NOMO-1 (cell line): ENCODE measurements around the gene ENC1.

ENCODE experiments used
- DNase-seq, 2 experiments: peaks; one replicate each; lab custom pipeline; 2025; ENCODE audit not compliant: unreplicated experiment in 2 of 2; lab: John Stamatoyannopoulos, UW

Gene ENC1

DNA sequence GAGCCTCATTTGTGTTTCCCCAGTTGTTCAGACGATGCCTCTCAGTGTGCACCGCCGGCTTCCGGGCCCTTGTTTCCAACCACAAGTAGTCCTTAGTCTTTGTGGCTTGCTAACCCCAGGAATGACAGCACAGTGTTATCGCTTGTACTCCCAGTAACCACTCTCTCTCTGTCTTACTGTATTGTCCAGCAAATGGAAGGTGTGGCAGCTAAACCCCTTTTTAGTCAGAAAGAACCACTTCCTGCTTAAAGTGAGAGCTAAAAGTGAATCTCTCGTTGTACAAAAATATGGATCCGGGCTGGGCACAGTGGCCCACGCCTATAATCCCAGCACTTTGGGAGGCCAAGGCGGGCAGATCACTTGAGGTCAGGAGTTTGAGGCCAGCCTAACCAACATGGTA lies 61.3 kb downstream of the ENC1 start:
- DNase-seq, result no peak

DNA sequence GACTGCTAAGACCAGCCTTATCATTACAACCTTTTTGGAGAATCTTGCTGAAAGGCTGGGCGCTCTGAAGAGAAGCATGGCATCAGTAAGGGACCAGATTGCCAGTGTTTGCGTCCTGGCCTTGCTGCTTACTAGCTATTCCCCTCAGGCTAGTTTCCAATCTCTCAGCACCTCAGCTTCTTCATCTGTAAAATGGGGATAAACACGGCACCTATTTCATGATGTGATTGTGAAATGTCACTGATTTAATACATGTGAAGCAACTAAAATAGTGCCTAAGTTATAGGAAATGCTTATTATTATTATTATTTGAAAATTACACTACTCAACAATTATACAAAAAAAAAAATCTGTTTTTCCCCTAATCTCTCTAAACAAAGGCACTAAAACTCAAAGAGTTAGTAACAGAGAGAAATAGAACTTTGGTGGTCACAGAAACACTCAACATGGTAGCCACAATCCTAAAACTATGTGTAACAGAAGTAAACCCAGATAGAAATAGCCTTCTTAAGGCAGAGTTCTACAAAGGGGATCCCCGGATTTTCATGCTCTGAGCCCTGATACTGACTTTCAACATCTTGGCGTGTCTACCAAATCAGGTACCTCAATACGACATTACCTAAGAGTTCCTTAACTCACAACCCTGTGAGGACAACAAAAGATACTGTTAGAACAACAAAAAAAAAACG lies 62.0 kb downstream of the ENC1 start:
- DNase-seq, result no peak
